Activated CD8-positive, alpha-beta T cell treated with anti-CD3 and anti-CD28 coated beads for 36 hours (primary cell): ENCODE data around the gene IFITM5. TPM values are rescaled to one million over a fixed set of nuclear protein-coding genes. Genes with fewer than 3 reads are reported as not detected.

Source experiments
- ATAC-seq: fragments of 200-7000 bp; cut with Tn5 transposase; one replicate; pipeline ENCODE4 v1.10.0; 2021; ENCODE audit warnings: mild to moderate bottlenecking, moderate library complexity
- CTCF ChIA-PET: fragments of 350-600 bp; sonication (Branson Sonifier 250); formaldehyde crosslinking; loops from one replicate; lab custom pipeline; 2021; ENCODE audit warnings: antibody characterized with exemption; lab: Charles Lee
- POLR2A ChIA-PET: fragments of 350-600 bp; sonication (Branson Sonifier 250); formaldehyde crosslinking; loops from one replicate; lab custom pipeline; 2021; ENCODE audit warnings: antibody characterized with exemption; lab: Charles Lee
- DNase-seq: peaks from one replicate; pipeline ENCODE4 v3.0.0-alpha.2; 2020
- H3K27ac Mint-ChIP-seq: one replicate; pipeline ENCODE4 v1.8.0; 2021; ENCODE audit warnings: mild to moderate bottlenecking, mixed read lengths
- H3K27me3 Mint-ChIP-seq: one replicate; pipeline ENCODE4 v1.8.0; 2021; ENCODE audit warnings: mixed read lengths
- H3K36me3 Mint-ChIP-seq: one replicate; pipeline ENCODE4 v1.8.0; 2021; ENCODE audit warnings: low read depth, mixed read lengths
- H3K4me1 Mint-ChIP-seq: one replicate; pipeline ENCODE4 v1.8.0; 2021; ENCODE audit warnings: low read depth, mixed read lengths
- H3K4me3 Mint-ChIP-seq: one replicate; pipeline ENCODE4 v1.8.0; 2021; ENCODE audit warnings: mild to moderate bottlenecking, moderate library complexity, mixed read lengths
- H3K9me3 Mint-ChIP-seq: one replicate; pipeline ENCODE4 v1.8.0; 2021; ENCODE audit warnings: mixed read lengths
- CTCF ChIP-seq: fragments of 200-600 bp; IDR thresholded peaks from one replicate; pipeline ENCODE4 v1.8.0; 2022; ENCODE audit warnings: antibody characterized with exemption, mild to moderate bottlenecking
- intact Hi-C: fragments of 100-400 bp; cut with micrococcal nuclease; formaldehyde crosslinking; loops from one replicate; pipeline ENCODE4 v1.10.0; 2022
- total RNA-seq, 2 experiments: library from RNA; stranded (reverse); gene quantifications; one replicate each; pipeline ENCODE4 v1.2.3, GENCODE V29; 2021

Gene IFITM5
- total RNA-seq, 2 experiments from 2014 or later = not detected

DNA sequence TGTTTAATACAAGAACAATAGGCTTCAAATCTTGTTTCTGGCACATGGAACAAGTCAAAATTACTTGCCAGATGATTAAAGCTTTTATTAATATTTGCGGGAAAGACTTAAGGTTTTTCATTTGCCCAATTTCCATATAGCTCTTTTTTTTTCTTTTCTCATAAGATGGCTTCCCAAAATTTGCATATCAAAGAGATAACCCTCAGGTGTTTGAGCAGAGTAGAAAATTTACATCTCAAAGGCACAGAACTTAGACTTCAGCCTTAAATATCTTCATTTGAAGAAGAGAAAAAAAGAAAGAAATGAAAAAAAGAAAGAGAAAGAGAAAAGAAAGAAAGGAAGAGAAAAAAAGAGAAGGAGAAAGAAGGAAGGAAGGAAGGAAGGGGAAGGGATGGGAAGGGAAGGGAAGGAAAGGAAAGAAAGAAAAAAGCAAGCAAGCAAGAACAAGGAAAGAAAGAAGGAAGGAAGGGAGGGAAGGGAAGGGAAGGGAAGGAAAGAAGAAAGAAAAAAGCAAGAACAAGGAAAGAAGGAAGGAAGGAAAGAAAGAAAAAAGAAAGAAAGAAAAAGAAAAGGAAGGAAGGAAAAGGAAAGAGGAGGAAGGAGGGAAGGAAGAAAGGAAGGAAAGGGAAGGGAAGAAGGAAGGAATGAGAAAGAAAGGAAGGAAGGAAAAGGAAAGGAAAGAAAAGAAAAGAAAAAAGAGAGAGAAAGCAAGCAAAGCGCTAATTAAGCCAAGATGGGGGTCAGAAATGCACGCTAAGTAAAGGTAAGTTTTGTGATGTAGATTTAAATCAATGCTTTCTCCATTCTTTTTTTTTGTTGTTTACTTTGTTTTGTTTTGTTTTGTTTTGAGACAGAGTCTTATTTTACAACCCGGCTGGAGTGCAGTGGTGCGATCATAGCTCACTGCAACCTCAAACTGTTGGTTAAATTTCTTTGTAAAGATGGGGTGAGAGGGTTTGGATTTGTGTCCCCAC, 41.5 kb upstream of the IFITM5 start:
- Mint-ChIP-seq H3K36me3 (no peaks in the 10 kb centered on the region), H3K4me1 (peaks cover 27% of the 10 kb centered on the region), H3K27ac (no peak overlapping the region), H3K9me3 (peaks cover 4% of the 10 kb centered on the region), H3K4me3 (no peak overlapping the region), H3K27me3 (no peaks in the 10 kb centered on the region)
- peak; percentile 18 for TF ChIP-seq CTCF
- ATAC-seq (no peak), DNase-seq (no peak)
- POLR2A ChIA-PET = interaction anchor here (0.7 to 5.4 kb wide), 5 partner anchors 8 to 31 kb away, joined by 3 to 23 read pairs (median 3); no protein-coding TSS in a partner anchor
- CTCF ChIA-PET = interaction anchor here (0.6 to 5.2 kb wide), 10 partner anchors 8 to 178 kb away, joined by 3 to 19 read pairs (median 6); no protein-coding TSS in a partner anchor
- intact Hi-C loops = no loop called here

DNA sequence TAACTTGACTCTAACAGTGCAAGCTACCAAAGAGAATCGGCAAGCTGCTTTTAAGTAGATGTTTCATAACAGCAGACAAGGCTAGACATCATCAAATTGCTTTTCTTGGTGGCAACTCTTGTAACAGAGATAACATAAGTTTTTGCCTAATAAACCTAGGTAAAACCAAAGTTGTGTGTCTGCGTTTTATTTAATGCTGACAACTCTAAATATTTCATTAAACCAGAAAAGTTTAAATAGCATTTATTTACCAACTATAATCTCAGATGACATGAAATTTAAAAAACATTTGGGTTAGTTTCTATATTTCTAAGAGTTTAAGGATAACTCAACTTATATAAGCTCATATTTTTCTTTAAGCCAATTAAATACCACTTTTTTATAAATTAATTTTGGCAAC, 40.6 kb upstream of the IFITM5 start:
- H3K9me3 Mint-ChIP-seq = no peaks in the 10 kb centered on the region
- no peak for TF ChIP-seq CTCF
- CTCF ChIA-PET = interaction anchor here (0.6 to 5.2 kb wide), 10 partner anchors 9 to 179 kb away, joined by 3 to 19 read pairs (median 6); no protein-coding TSS in a partner anchor
- no peaks in the 10 kb centered on the region for H3K27me3 Mint-ChIP-seq
- intact Hi-C loops = no loop called here
- DNase-seq (no peak), ATAC-seq (no peak)
- H3K4me3 Mint-ChIP-seq = no peak overlapping the region
- H3K36me3 Mint-ChIP-seq = no peaks in the 10 kb centered on the region
- H3K4me1 Mint-ChIP-seq = peaks cover 32% of the 10 kb centered on the region
- no peak overlapping the region for H3K27ac Mint-ChIP-seq
- POLR2A ChIA-PET = interaction anchor here (1.2 to 5.4 kb wide), 3 partner anchors 10 to 31 kb away, joined by 3 to 23 read pairs (median 7); no protein-coding TSS in a partner anchor

GRCh38 chr11:337711-338110, 38.4 kb upstream of the IFITM5 start:
- Mint-ChIP-seq H3K27me3 (no peaks in the 10 kb centered on the region), H3K36me3 (no peaks in the 10 kb centered on the region), H3K9me3 (peaks cover 3% of the 10 kb centered on the region), H3K4me1 (peaks cover 38% of the 10 kb centered on the region), H3K4me3 (no peak overlapping the region), H3K27ac (no peak overlapping the region)
- TF ChIP-seq CTCF = no peak
- POLR2A ChIA-PET = interaction anchor here (0.7 to 5.4 kb wide), 2 partner anchors 8 to 69 kb away, joined by 3 to 23 read pairs; no protein-coding TSS in a partner anchor
- CTCF ChIA-PET = interaction anchor here (0.7 to 5.2 kb wide), 3 partner anchors 10 to 87 kb away, joined by 3 to 19 read pairs (median 3); no protein-coding TSS in a partner anchor
- DNase-seq = no peak
- ATAC-seq = no peak
- intact Hi-C loops = no loop called here

DNA sequence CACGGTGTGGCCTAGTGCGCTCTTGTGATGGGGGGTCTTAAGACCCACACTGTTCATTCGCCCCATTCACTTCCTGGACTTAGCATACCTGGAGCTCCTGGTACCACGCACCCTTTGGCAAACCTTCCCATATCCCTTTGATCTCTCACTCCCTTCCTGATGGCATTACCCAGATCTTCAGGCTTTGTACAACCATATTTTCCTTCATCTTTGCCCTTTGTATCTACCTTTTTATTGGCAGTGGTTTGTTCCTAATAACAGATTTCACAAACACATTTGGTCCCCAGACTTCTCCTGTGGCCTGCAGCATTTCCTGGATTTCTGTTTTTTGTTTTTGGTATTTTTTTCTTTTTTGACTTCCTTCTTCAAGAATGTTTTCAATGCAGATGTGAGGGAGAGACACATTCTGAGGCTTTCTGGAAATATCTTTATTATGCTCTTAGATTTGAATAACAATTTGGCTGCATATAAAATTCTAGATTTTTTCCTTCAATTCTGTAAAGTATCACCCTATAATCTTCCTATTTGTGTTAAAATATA, 37.4 kb upstream of the IFITM5 start:
- ATAC-seq (no peak), DNase-seq (no peak)
- ChIA-PET CTCF (no interaction called here), POLR2A (interaction anchor here (1.0 kb wide), 2 partner anchors 9 to 10 kb away, joined by 3 to 4 read pairs; no protein-coding TSS in a partner anchor)
- no peak overlapping the region for H3K4me3 Mint-ChIP-seq
- H3K36me3 Mint-ChIP-seq = peaks cover 1% of the 10 kb centered on the region
- H3K9me3 Mint-ChIP-seq = peaks cover 3% of the 10 kb centered on the region
- peaks cover 38% of the 10 kb centered on the region for H3K4me1 Mint-ChIP-seq
- no peak for TF ChIP-seq CTCF
- no peaks in the 10 kb centered on the region for H3K27me3 Mint-ChIP-seq
- H3K27ac Mint-ChIP-seq = no peak overlapping the region
- intact Hi-C loops = no loop called here
